Measurements from ENCODE around the gene EFCAB9. TPM values are rescaled to one million over a fixed set of nuclear protein-coding genes. Genes with fewer than 3 reads are reported as not detected.

EFCAB9 gene
- total and polyA plus RNA-seq, 2 of the 13 experiments (the other 11 are each of a cell fraction or from before 2014, with no cell fraction given): not detected

DNA sequence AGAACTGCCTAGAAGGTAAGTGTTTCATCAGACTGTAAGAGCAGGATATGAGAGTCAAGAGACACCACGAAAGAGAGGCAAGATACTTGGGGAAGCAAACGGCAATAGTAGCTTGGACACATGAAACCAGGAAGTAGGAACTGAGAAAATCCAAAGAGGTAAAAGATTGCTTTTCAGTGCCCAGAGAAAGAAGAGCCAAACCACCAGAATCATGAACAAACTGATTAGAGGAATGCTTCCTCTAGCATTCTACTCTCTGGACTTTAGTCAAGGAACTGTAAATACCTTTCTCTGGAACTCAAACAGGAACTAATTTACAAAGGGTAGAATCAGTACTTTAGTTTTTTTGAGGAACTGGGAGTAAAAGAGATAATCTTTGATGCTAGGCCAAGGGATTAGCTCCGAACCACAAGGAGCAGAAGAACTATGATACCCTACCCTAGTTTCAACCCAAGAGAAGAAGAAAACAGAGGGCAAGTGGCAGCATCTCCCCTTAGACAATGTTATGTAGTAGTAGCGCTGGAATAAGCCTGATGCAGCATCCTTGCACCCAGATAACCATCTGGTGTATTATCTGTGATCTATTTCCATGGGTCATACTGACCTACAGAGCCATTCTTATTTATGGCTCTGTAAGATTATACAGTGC, 41.3 kb downstream of the EFCAB9 start (continued):
- TF ChIP-seq NFAT5 (CRISPR knock-in tag; IDR thresholded peaks at IDR 0.05) (no peak), MED1 (CRISPR knock-in tag; IDR thresholded peaks at IDR 0.05) (0 out of 2 replicates have a peak, but pooled peaks have one; percentile 23), ZMYM2 (CRISPR knock-in tag; IDR thresholded peaks at IDR 0.05) (no peak), ZNF337 (CRISPR knock-in tag; IDR thresholded peaks at IDR 0.05; ENCODE audit: borderline replicate concordance, low read depth) (no peak), ZNF605 (CRISPR knock-in tag; IDR thresholded peaks at IDR 0.05) (no peak), TAF1 (CRISPR knock-in tag; IDR thresholded peaks at IDR 0.05) (no peak), ZNF678 (CRISPR knock-in tag; IDR thresholded peaks at IDR 0.05) (no peak), JDP2 (CRISPR knock-in tag; IDR thresholded peaks at IDR 0.05; ENCODE audit: borderline replicate concordance) (no peak), ZBTB38 (CRISPR knock-in tag; IDR thresholded peaks at IDR 0.05) (no peak), SP5 (CRISPR knock-in tag; IDR thresholded peaks at IDR 0.05; ENCODE audit: borderline replicate concordance, low read depth) (no peak), ZNF446 (CRISPR knock-in tag; IDR thresholded peaks at IDR 0.05) (no peak), EZH2 (conservative IDR thresholded peaks at IDR 0.05; ENCODE audit: low read depth, low read length) (no peak), KAT7 (CRISPR knock-in tag; IDR thresholded peaks at IDR 0.05; ENCODE audit: borderline replicate concordance) (no peak), CCDC6 (CRISPR knock-in tag; IDR thresholded peaks at IDR 0.05) (no peak), AHDC1 (CRISPR knock-in tag; IDR thresholded peaks at IDR 0.05; ENCODE audit: borderline replicate concordance) (peak; percentile 66; the same call in 1 of the 2 replicates)
- TF ChIP-seq, protein P1, sequence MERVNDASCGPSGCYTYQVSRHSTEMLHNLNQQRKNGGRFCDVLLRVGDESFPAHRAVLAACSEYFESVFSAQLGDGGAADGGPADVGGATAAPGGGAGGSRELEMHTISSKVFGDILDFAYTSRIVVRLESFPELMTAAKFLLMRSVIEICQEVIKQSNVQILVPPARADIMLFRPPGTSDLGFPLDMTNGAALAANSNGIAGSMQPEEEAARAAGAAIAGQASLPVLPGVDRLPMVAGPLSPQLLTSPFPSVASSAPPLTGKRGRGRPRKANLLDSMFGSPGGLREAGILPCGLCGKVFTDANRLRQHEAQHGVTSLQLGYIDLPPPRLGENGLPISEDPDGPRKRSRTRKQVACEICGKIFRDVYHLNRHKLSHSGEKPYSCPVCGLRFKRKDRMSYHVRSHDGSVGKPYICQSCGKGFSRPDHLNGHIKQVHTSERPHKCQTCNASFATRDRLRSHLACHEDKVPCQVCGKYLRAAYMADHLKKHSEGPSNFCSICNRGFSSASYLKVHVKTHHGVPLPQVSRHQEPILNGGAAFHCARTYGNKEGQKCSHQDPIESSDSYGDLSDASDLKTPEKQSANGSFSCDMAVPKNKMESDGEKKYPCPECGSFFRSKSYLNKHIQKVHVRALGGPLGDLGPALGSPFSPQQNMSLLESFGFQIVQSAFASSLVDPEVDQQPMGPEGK (CRISPR knock-in tag; IDR thresholded peaks at IDR 0.05): no peak
